PC-3 (cell line): Measurements from ENCODE around the gene MBTPS2. TPM values are rescaled to one million over a fixed set of nuclear protein-coding genes. Genes with fewer than 3 reads are reported as not detected.

ENCODE experiments used
- ATAC-seq: fragments of 200-7000 bp; cut with Tn5 transposase; 2 replicates; pipeline ENCODE4 v1.9.1; 2020; ENCODE audit warnings: mild to moderate bottlenecking, moderate library complexity
- BruUV-seq: library from RNA; stranded (reverse); fragments of 400-500 nt; replicated peaks from 2 replicates; lab custom pipeline; 2021; lab: Mats Ljungman, UMichigan
- CTCF ChIA-PET: fragments of 300-600 bp; sonication (Branson Sonifier 250); formaldehyde crosslinking; loops from one replicate; lab custom pipeline; 2022; ENCODE audit warnings: antibody characterized with exemption; lab: Charles Lee
- POLR2A ChIA-PET: fragments of 300-600 bp; sonication (Branson Sonifier 250); formaldehyde crosslinking; loops from one replicate; lab custom pipeline; 2022; ENCODE audit warnings: antibody characterized with exemption; ENCODE audit not compliant: unreplicated experiment; lab: Charles Lee
- DNase-seq: peaks from one replicate; pipeline ENCODE4 v3.0.0-alpha.2; 2015
- H2AFZ ChIP-seq: fragments of 300-600 bp; sonication (generic); 2 replicates; pipeline ENCODE4 v1.6.0; 2016; ENCODE audit warnings: antibody characterized with exemption, low read length
- H3F3A ChIP-seq: fragments of 300-600 bp; sonication (generic); one replicate; pipeline ENCODE4 v1.6.0; 2017; ENCODE audit warnings: antibody characterized with exemption, low read length, control low read depth, mild to moderate bottlenecking; ENCODE audit not compliant: unreplicated experiment
- H3K27ac ChIP-seq: fragments of 300-600 bp; sonication (generic); 2 replicates; pipeline ENCODE4 v1.5.1; 2016; ENCODE audit warnings: mild to moderate bottlenecking, low read length
- H3K27me3 ChIP-seq: fragments of 300-600 bp; sonication (generic); 2 replicates; pipeline ENCODE4 v1.6.1; 2016; ENCODE audit warnings: low read length, mixed read lengths
- H3K36me3 ChIP-seq: fragments of 300-600 bp; sonication (generic); 2 replicates; pipeline ENCODE4 v1.6.1; 2016; ENCODE audit warnings: low read depth, mixed run types, low read length, mixed read lengths
- H3K4me1 ChIP-seq: fragments of 300-600 bp; sonication (generic); 2 replicates; pipeline ENCODE4 v1.5.1; 2016; ENCODE audit warnings: low read length; ENCODE audit not compliant: insufficient read depth
- H3K4me2 ChIP-seq: fragments of 300-600 bp; sonication (generic); 2 replicates; pipeline ENCODE4 v1.6.0; 2016; ENCODE audit warnings: low read length
- H3K4me3 ChIP-seq: fragments of 300-600 bp; sonication (generic); 2 replicates; pipeline ENCODE4 v1.5.1; 2016; ENCODE audit warnings: mild to moderate bottlenecking, low read length, mixed read lengths
- H3K79me2 ChIP-seq: fragments of 300-600 bp; sonication (generic); 2 replicates; pipeline ENCODE4 v1.6.1; 2017; ENCODE audit warnings: low read length, mixed read lengths
- H3K9ac ChIP-seq: fragments of 300-600 bp; sonication (generic); 2 replicates; pipeline ENCODE4 v1.6.0; 2016; ENCODE audit warnings: mild to moderate bottlenecking, low read length
- H3K9me2 ChIP-seq: fragments of 300-600 bp; sonication (generic); replicated peaks from 2 replicates; pipeline ENCODE4 v1.6.1; 2016; ENCODE audit warnings: mixed run types, low read length, mixed read lengths
- H3K9me3 ChIP-seq: fragments of 300-600 bp; sonication (generic); 2 replicates; pipeline ENCODE4 v1.6.1; 2016; ENCODE audit warnings: low read length, mixed read lengths
- H4K20me1 ChIP-seq: fragments of 300-600 bp; sonication (generic); 2 replicates; pipeline ENCODE4 v1.6.1; 2016; ENCODE audit warnings: low read length, mixed read lengths
- CTCF ChIP-seq: fragments of 300-600 bp; sonication (generic); conservative IDR thresholded peaks from 2 replicates; pipeline ENCODE4 v1.5.1; 2017; ENCODE audit warnings: antibody characterized with exemption, low read depth, mild to moderate bottlenecking, low read length
- EZH2 ChIP-seq: fragments of 300-600 bp; sonication (generic); IDR thresholded peaks from one replicate; pipeline ENCODE4 v1.6.1; 2017; ENCODE audit warnings: antibody characterized with exemption, mild to moderate bottlenecking, low read length; ENCODE audit not compliant: unreplicated experiment
- EZH2phosphoT487 ChIP-seq: fragments of 300-600 bp; sonication (generic); IDR thresholded peaks from 2 replicates; pipeline ENCODE4 v1.6.1; 2018; ENCODE audit warnings: mild to moderate bottlenecking, antibody characterized with exemption, low read length, borderline replicate concordance
- intact Hi-C: fragments of 100-400 bp; cut with micrococcal nuclease; formaldehyde crosslinking; loops from 2 replicates; pipeline ENCODE4 v1.9.0; 2023
- total RNA-seq: library from RNA; depleted of rRNA; stranded (reverse); fragments of >200 nt; gene quantifications from 2 replicates; pipeline ENCODE4 v1.2.3, GENCODE V29; 2014

MBTPS2 gene
- total RNA-seq, 1 experiment from 2014 or later: 5.8 TPM

- BruUV-seq: no TSS peak
- no peaks in the 10 kb centered on the region for H3K4me1 ChIP-seq
- H3K79me2 ChIP-seq: no peaks in the 10 kb centered on the region
These were observed 16.6 kb downstream of the MBTPS2 start, which contains the start of gene YY2 for GRCh38 chrX:21855937-21856415. Gene YY2 (plus strand): TSS chrX:21855987. CDS start chrX:21856485, 498 bp downstream.

GRCh38 chrX:21856504-21856903 lies 17.1 kb downstream of the MBTPS2 start:
- no TSS peak for BruUV-seq
- Histone ChIP-seq H3K36me3 (peaks cover 8% of the 10 kb centered on the region), H3F3A (no peaks in the 10 kb centered on the region), H3K27me3 (no peaks in the 10 kb centered on the region), H3K9ac (no peak overlapping the region), H3K4me1 (no peaks in the 10 kb centered on the region), H3K4me2 (no peak overlapping the region), H2AFZ (no peak overlapping the region), H4K20me1 (no peaks in the 10 kb centered on the region), H3K4me3 (no peak overlapping the region), H3K9me2 (no peaks in the 10 kb centered on the region), H3K27ac (no peak overlapping the region), H3K79me2 (no peaks in the 10 kb centered on the region), H3K9me3 (no peaks in the 10 kb centered on the region)
- no peak for ATAC-seq
- CTCF ChIA-PET: no interaction called here
- TF ChIP-seq EZH2: no peak
- no peak for TF ChIP-seq CTCF
- TF ChIP-seq EZH2phosphoT487: no peak
- POLR2A ChIA-PET: no interaction called here
- intact Hi-C loops: no loop called here
- no peak for DNase-seq

More at GRCh38 chrX:21855937-21856415, 16.6 kb downstream of the MBTPS2 start, which contains the start of gene YY2:
- H3K4me3 ChIP-seq: no peak within 1 kb of the TSS
- H3K4me2 ChIP-seq: no peak within 1 kb of the TSS
- H3K27me3 ChIP-seq: no peaks in the 10 kb centered on the region
- TF ChIP-seq CTCF (no peak), EZH2 (no peak), EZH2phosphoT487 (no peak)
- H3K27ac ChIP-seq: no peak within 1 kb of the TSS
- no peaks in the 10 kb centered on the region for H3K9me3 ChIP-seq
- DNase-seq: no peak
- ChIA-PET CTCF (no interaction called here), POLR2A (no interaction called here)
- H3K9me2 ChIP-seq: no peaks in the 10 kb centered on the region
- H4K20me1 ChIP-seq: no peaks in the 10 kb centered on the region
- intact Hi-C loops: no loop called here
- H3K9ac ChIP-seq: no peak within 1 kb of the TSS
- ATAC-seq: no peak
- peaks cover 8% of the 10 kb centered on the region for H3K36me3 ChIP-seq
- H3F3A ChIP-seq: no peaks in the 10 kb centered on the region
- no peak within 1 kb of the TSS for H2AFZ ChIP-seq

GRCh38 chrX:21863241-21863640 lies 23.8 kb downstream of the MBTPS2 start:
- intact Hi-C loops: loop anchor here (10.0 kb wide), 1 partner anchor 62 kb away; no protein-coding TSS in a partner anchor
- Histone ChIP-seq H3K27ac (no peak overlapping the region), H3K4me2 (no peak overlapping the region), H3F3A (no peaks in the 10 kb centered on the region), H3K9me2 (no peaks in the 10 kb centered on the region), H3K9ac (no peak overlapping the region), H2AFZ (no peak overlapping the region), H4K20me1 (no peaks in the 10 kb centered on the region), H3K4me3 (no peak overlapping the region), H3K36me3 (no peaks in the 10 kb centered on the region), H3K9me3 (no peaks in the 10 kb centered on the region), H3K27me3 (no peaks in the 10 kb centered on the region), H3K79me2 (no peaks in the 10 kb centered on the region), H3K4me1 (no peaks in the 10 kb centered on the region)
- ChIA-PET CTCF (no interaction called here), POLR2A (no interaction called here)
- DNase-seq (peak; percentile 10), ATAC-seq (peak; percentile 18; the same call in 1 of the 2 replicates)
- TF ChIP-seq EZH2phosphoT487 (no peak), EZH2 (no peak), CTCF (no peak)
- no TSS peak for BruUV-seq
